ENCODE results near the gene CFHR1.
"Not testable (repeated sequence)": the region's sequence is repeated elsewhere in the genome, so short reads cannot be mapped to it uniquely, and the experiment has no call there.

GRCh38 chr1:196819531-196819930 is at the start of gene CFHR1:
- not testable (repeated sequence) for TF ChIP-seq CTCF, POLR2A (IDR thresholded peaks at IDR 0.05)

Data from esophagus squamous epithelium (tissue), 4 donors.